Measurements from ENCODE around the gene BMP8B. TPM values are rescaled to one million over a fixed set of nuclear protein-coding genes. Genes with fewer than 3 reads are reported as not detected.
A peak's percentile ranks its signal among the peaks of the same experiment; 100 is the strongest.

Gene BMP8B
- total RNA-seq, 1 experiment from 2014 or later: not detected

DNA sequence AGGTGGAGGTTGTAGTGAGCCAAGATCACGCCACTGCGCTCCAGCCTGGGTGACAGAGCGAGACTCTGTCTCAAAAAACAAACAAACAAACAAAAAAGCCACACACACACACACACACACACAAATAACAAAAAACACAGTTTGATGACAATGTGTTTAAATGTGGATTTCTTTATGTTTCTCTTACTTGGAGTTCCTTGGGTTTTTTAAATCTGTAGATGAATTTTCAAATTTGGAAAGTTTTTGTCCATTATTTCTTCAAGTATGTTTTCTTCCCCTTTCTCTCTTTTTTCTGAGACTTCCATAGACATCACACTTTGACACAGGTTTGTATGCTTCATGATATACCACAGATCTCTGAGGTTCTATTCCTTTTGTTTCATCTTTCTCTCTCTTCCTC is 62.1 kb downstream of the BMP8B start:
- Histone ChIP-seq H3K4me3 (ENCODE audit: low read length) (no peak overlapping the region), H3K4me2 (ENCODE audit: low read depth, low read length, poor library complexity, severe bottlenecking) (no peak overlapping the region), H3K9me3 (ENCODE audit: low read length) (no peaks in the 10 kb centered on the region), H3K36me3 (ENCODE audit: insufficient read depth, low read length) (no peaks in the 10 kb centered on the region), H3K4me1 (ENCODE audit: low read length) (no peaks in the 10 kb centered on the region), H3K9me2 (replicated peaks; ENCODE audit: insufficient read depth, low read length) (no peaks in the 10 kb centered on the region), H3K27ac (ENCODE audit: low read length) (no peak overlapping the region), H2AFZ (ENCODE audit: low read length) (no peak overlapping the region), H4K20me1 (ENCODE audit: insufficient read depth, low read depth, low read length) (no peaks in the 10 kb centered on the region), H3K27me3 (ENCODE audit: low read length) (no peaks in the 10 kb centered on the region), H3K9ac (ENCODE audit: low read length) (no peak overlapping the region), H3K79me2 (ENCODE audit: low read length) (no peaks in the 10 kb centered on the region)
- DNase-seq: no peak

DNA sequence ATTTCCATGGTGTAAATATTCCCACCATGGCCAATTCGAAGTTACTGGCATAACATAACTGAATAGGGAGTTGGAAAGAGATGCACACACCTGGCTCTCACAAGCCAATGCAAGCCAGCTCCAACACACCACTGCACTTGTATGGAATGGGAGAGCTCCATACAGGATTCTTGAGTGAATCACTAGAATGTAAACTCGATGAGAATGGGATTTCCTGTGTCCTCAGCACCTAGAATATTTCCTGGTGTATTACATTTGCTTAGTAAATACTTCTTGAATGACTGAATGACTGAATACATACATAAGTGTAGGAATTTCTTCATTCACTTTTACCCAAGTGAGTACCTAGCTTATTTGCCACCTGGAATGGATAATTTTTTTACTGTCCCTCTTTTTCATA is 66.2 kb downstream of the BMP8B start:
- Histone ChIP-seq H3K4me2 (ENCODE audit: low read depth, low read length, poor library complexity, severe bottlenecking) (no peak overlapping the region), H4K20me1 (ENCODE audit: insufficient read depth, low read depth, low read length) (no peaks in the 10 kb centered on the region), H3K27ac (ENCODE audit: low read length) (no peak overlapping the region), H2AFZ (ENCODE audit: low read length) (no peak overlapping the region), H3K27me3 (ENCODE audit: low read length) (no peaks in the 10 kb centered on the region), H3K9me2 (replicated peaks; ENCODE audit: insufficient read depth, low read length) (no peaks in the 10 kb centered on the region), H3K4me1 (ENCODE audit: low read length) (no peaks in the 10 kb centered on the region), H3K4me3 (ENCODE audit: low read length) (no peak overlapping the region), H3K9me3 (ENCODE audit: low read length) (no peaks in the 10 kb centered on the region), H3K9ac (ENCODE audit: low read length) (no peak overlapping the region), H3K79me2 (ENCODE audit: low read length) (no peaks in the 10 kb centered on the region), H3K36me3 (ENCODE audit: insufficient read depth, low read length) (no peaks in the 10 kb centered on the region)
- no peak for DNase-seq

GRCh38 chr1:39721664-39722063 is 67.0 kb downstream of the BMP8B start:
- H3K9ac ChIP-seq (ENCODE audit: low read length): no peak overlapping the region
- no peaks in the 10 kb centered on the region for H3K36me3 ChIP-seq (ENCODE audit: insufficient read depth, low read length)
- no peak overlapping the region for H3K27ac ChIP-seq (ENCODE audit: low read length)
- no peaks in the 10 kb centered on the region for H3K4me1 ChIP-seq (ENCODE audit: low read length)
- no peaks in the 10 kb centered on the region for H4K20me1 ChIP-seq (ENCODE audit: insufficient read depth, low read depth, low read length)
- no peaks in the 10 kb centered on the region for H3K79me2 ChIP-seq (ENCODE audit: low read length)
- H3K4me2 ChIP-seq (ENCODE audit: low read depth, low read length, poor library complexity, severe bottlenecking): no peak overlapping the region
- no peak overlapping the region for H3K4me3 ChIP-seq (ENCODE audit: low read length)
- no peaks in the 10 kb centered on the region for H3K9me3 ChIP-seq (ENCODE audit: low read length)
- H3K9me2 ChIP-seq (replicated peaks; ENCODE audit: insufficient read depth, low read length): no peaks in the 10 kb centered on the region
- H2AFZ ChIP-seq (ENCODE audit: low read length): no peak overlapping the region
- no peaks in the 10 kb centered on the region for H3K27me3 ChIP-seq (ENCODE audit: low read length)
- no peak for DNase-seq

GRCh38 chr1:39720094-39720999 is 68.3 kb downstream of the BMP8B start:
- no peaks in the 10 kb centered on the region for H3K27me3 ChIP-seq (ENCODE audit: low read length)
- no peaks in the 10 kb centered on the region for H4K20me1 ChIP-seq (ENCODE audit: insufficient read depth, low read depth, low read length)
- no peaks in the 10 kb centered on the region for H3K9me2 ChIP-seq (replicated peaks; ENCODE audit: insufficient read depth, low read length)
- H3K4me3 ChIP-seq (ENCODE audit: low read length): no peak overlapping the region
- H3K79me2 ChIP-seq (ENCODE audit: low read length): no peaks in the 10 kb centered on the region
- no peaks in the 10 kb centered on the region for H3K4me1 ChIP-seq (ENCODE audit: low read length)
- H3K9ac ChIP-seq (ENCODE audit: low read length): no peak overlapping the region
- peak; percentile 86 for DNase-seq
- no peak overlapping the region for H3K27ac ChIP-seq (ENCODE audit: low read length)
- no peaks in the 10 kb centered on the region for H3K9me3 ChIP-seq (ENCODE audit: low read length)
- H3K36me3 ChIP-seq (ENCODE audit: insufficient read depth, low read length): no peaks in the 10 kb centered on the region
- no peak overlapping the region for H3K4me2 ChIP-seq (ENCODE audit: low read depth, low read length, poor library complexity, severe bottlenecking)
- H2AFZ ChIP-seq (ENCODE audit: low read length): no peak overlapping the region

GRCh38 chr1:39717809-39718208 is 70.9 kb downstream of the BMP8B start:
- no peak overlapping the region for H3K4me3 ChIP-seq (ENCODE audit: low read length)

GRCh38 chr1:39713557-39713956 is 75.1 kb downstream of the BMP8B start:
- Histone ChIP-seq H3K36me3 (ENCODE audit: insufficient read depth, low read length) (no peaks in the 10 kb centered on the region), H3K9me3 (ENCODE audit: low read length) (no peaks in the 10 kb centered on the region), H2AFZ (ENCODE audit: low read length) (no peak overlapping the region), H3K4me2 (ENCODE audit: low read depth, low read length, poor library complexity, severe bottlenecking) (no peak overlapping the region), H3K4me1 (ENCODE audit: low read length) (no peaks in the 10 kb centered on the region), H3K9me2 (replicated peaks; ENCODE audit: insufficient read depth, low read length) (no peaks in the 10 kb centered on the region), H3K4me3 (ENCODE audit: low read length) (no peak overlapping the region), H3K79me2 (ENCODE audit: low read length) (no peaks in the 10 kb centered on the region), H3K9ac (ENCODE audit: low read length) (no peak overlapping the region), H3K27ac (ENCODE audit: low read length) (no peak overlapping the region), H4K20me1 (ENCODE audit: insufficient read depth, low read depth, low read length) (no peaks in the 10 kb centered on the region), H3K27me3 (ENCODE audit: low read length) (no peaks in the 10 kb centered on the region)
- DNase-seq: no peak

More at GRCh38 chr1:39717809-39718208, 70.9 kb downstream of the BMP8B start:
- Histone ChIP-seq H3K9me2 (replicated peaks; ENCODE audit: insufficient read depth, low read length) (no peaks in the 10 kb centered on the region), H3K27me3 (ENCODE audit: low read length) (no peaks in the 10 kb centered on the region), H2AFZ (ENCODE audit: low read length) (no peak overlapping the region), H3K4me2 (ENCODE audit: low read depth, low read length, poor library complexity, severe bottlenecking) (no peak overlapping the region), H3K9me3 (ENCODE audit: low read length) (no peaks in the 10 kb centered on the region), H3K79me2 (ENCODE audit: low read length) (no peaks in the 10 kb centered on the region), H3K36me3 (ENCODE audit: insufficient read depth, low read length) (no peaks in the 10 kb centered on the region), H3K9ac (ENCODE audit: low read length) (no peak overlapping the region), H3K27ac (ENCODE audit: low read length) (no peak overlapping the region), H4K20me1 (ENCODE audit: insufficient read depth, low read depth, low read length) (no peaks in the 10 kb centered on the region), H3K4me1 (ENCODE audit: low read length) (no peaks in the 10 kb centered on the region)
- DNase-seq: no peak

GRCh38 chr1:39711966-39712340 is 76.7 kb downstream of the BMP8B start:
- H3K9ac ChIP-seq (ENCODE audit: low read length): no peak overlapping the region

DNA sequence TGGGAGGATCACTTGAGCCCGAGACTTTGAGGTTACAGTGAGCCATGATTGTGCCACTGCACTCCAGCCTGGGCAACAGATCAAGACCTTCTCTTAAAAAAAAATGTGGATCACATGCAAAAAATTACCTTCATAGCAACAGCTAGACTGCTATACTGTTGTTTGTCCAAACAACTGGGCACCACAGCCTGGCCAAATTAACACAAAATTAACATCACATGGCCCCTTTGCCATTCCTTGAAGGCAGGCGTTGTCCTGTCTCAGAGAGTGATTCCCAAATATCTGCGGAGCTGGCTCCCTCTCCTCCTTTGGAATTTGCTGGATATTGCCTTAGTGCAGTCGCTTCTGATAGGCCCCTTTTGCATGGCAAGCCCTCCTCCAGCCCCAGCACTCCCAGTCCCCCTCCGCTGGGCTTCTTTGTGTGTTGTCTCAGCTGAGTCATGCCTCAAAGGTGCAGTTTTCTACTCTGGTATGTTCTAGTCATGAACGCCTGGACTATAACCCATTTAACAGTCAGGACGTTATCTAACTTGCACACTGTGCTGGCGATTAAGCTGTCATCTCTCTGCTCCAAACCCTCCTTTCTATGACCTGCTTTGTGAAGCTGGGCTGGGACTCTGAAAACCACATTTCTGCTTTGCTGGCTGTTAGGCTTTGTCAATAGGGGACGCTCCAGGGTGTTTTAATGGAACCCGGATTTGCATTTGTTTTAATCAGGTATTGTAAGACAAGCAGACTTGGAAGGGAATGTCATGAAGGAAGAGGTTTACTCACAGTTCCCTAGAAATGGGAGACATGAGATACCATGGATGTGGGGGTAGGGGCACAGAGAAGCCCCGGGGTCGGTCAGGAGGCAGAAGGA is 77.3 kb downstream of the BMP8B start:
- Histone ChIP-seq H2AFZ (ENCODE audit: low read length) (no peak overlapping the region), H3K9me3 (ENCODE audit: low read length) (no peaks in the 10 kb centered on the region), H3K9ac (ENCODE audit: low read length) (no peak overlapping the region), H3K9me2 (replicated peaks; ENCODE audit: insufficient read depth, low read length) (no peaks in the 10 kb centered on the region), H3K36me3 (ENCODE audit: insufficient read depth, low read length) (no peaks in the 10 kb centered on the region), H3K79me2 (ENCODE audit: low read length) (no peaks in the 10 kb centered on the region), H4K20me1 (ENCODE audit: insufficient read depth, low read depth, low read length) (no peaks in the 10 kb centered on the region), H3K27me3 (ENCODE audit: low read length) (no peaks in the 10 kb centered on the region), H3K4me2 (ENCODE audit: low read depth, low read length, poor library complexity, severe bottlenecking) (no peak overlapping the region), H3K27ac (ENCODE audit: low read length) (no peak overlapping the region), H3K4me1 (ENCODE audit: low read length) (no peaks in the 10 kb centered on the region), H3K4me3 (ENCODE audit: low read length) (no peak overlapping the region)
- DNase-seq: no peak

More at GRCh38 chr1:39711966-39712340, 76.7 kb downstream of the BMP8B start:
- H3K4me1 ChIP-seq (ENCODE audit: low read length): no peaks in the 10 kb centered on the region
- no peaks in the 10 kb centered on the region for H3K27me3 ChIP-seq (ENCODE audit: low read length)
- no peak overlapping the region for H3K27ac ChIP-seq (ENCODE audit: low read length)
- no peak overlapping the region for H3K4me2 ChIP-seq (ENCODE audit: low read depth, low read length, poor library complexity, severe bottlenecking)
- H3K4me3 ChIP-seq (ENCODE audit: low read length): no peak overlapping the region
- H3K9me3 ChIP-seq (ENCODE audit: low read length): no peaks in the 10 kb centered on the region
- H3K9me2 ChIP-seq (replicated peaks; ENCODE audit: insufficient read depth, low read length): no peaks in the 10 kb centered on the region
- DNase-seq: no peak
- H4K20me1 ChIP-seq (ENCODE audit: insufficient read depth, low read depth, low read length): no peaks in the 10 kb centered on the region
- H3K79me2 ChIP-seq (ENCODE audit: low read length): no peaks in the 10 kb centered on the region
- H2AFZ ChIP-seq (ENCODE audit: low read length): no peak overlapping the region
- no peaks in the 10 kb centered on the region for H3K36me3 ChIP-seq (ENCODE audit: insufficient read depth, low read length)
